Upper lobe of left lung (tissue), 6 donors: ENCODE data around the gene HOOK2. TPM values are rescaled to one million over a fixed set of nuclear protein-coding genes. Genes with fewer than 3 reads are reported as not detected.

ENCODE experiments used
- ATAC-seq, 2 donors: fragments of 200-7000 bp; cut with Tn5 transposase; one replicate each; pipeline ENCODE4 v1.9.1; 2022; ENCODE audit warnings: mild to moderate bottlenecking in 2 of 2, moderate library complexity in 2 of 2; ENCODE audit not compliant: low FRiP score in 2 of 2
- DNase-seq, 2 donors: peaks; one replicate each; pipeline ENCODE4 v3.0.0-alpha.2; 2019 to 2020
- H3K27ac ChIP-seq, 4 donors: fragments of 200-600 bp; sonication (generic); one replicate each; pipeline ENCODE4 v1.5.1; 2016 to 2019
- H3K27me3 ChIP-seq, 4 donors: fragments of 200-600 bp; sonication (generic); one replicate each; pipeline ENCODE4 v1.5.1; 2017 to 2019
- H3K36me3 ChIP-seq, 4 donors: fragments of 200-600 bp; sonication (generic); one replicate each; pipeline ENCODE4 v1.5.1; 2016 to 2019
- H3K4me1 ChIP-seq, 4 donors: fragments of 200-600 bp; sonication (generic); one replicate each; pipeline ENCODE4 v1.5.1; 2018 to 2019
- H3K4me3 ChIP-seq, 4 donors: fragments of 200-600 bp; sonication (generic); one replicate each; pipeline ENCODE4 v1.5.1; 2017 to 2019; ENCODE audit warnings: mild to moderate bottlenecking in 2 of 4, moderate library complexity in 1 of 4
- H3K9me3 ChIP-seq, 4 donors: fragments of 200-600 bp; sonication (generic); one replicate each; pipeline ENCODE4 v1.5.1; 2018 to 2019
- EP300 ChIP-seq, 4 donors: sonication (generic); formaldehyde crosslinking; IDR thresholded peaks; one replicate each; pipeline ENCODE4 v1.5.1; 2017; ENCODE audit warnings: antibody characterized with exemption in 4 of 4, control low read depth in 2 of 4
- POLR2A ChIP-seq, 4 donors: fragments of 450-650 bp; IDR thresholded peaks; one replicate each; pipeline ENCODE4 v1.5.1; 2016 to 2017; ENCODE audit warnings: antibody characterized with exemption in 4 of 4, mild to moderate bottlenecking in 2 of 4
- POLR2AphosphoS5 ChIP-seq, 2 donors: sonication (generic); formaldehyde crosslinking; IDR thresholded peaks; one replicate each; pipeline ENCODE4 v1.5.1; 2017; ENCODE audit warnings: antibody characterized with exemption in 2 of 2
- WGBS, 2 donors: methylation state at CpG; one replicate each; pipeline ENCODE4 v1.1.5; 2017 to 2018; 5-methylcytosine and 5-hydroxymethylcytosine counted together
- total RNA-seq, 6 donors: library from RNA; depleted of rRNA in 4 of 6; stranded (reverse); fragments of >200 nt in 4 of 6; gene quantifications; one replicate each; pipeline versions ENCODE4 v1.1.0 to v1.2.1, GENCODE V29; 2016 to 2021
- TF ChIP-seq, protein P1 (sequence below), 6 experiments: fragments of 450-650 bp in 4 of 6; fragments of 200-600 bp in 2 of 6; sonication (generic) in 2 of 6; IDR thresholded peaks; one replicate each; pipeline ENCODE4 v1.5.1; 2016 to 2019; ENCODE audit warnings: antibody characterized with exemption in 6 of 6
- donor health status: DM: no; HTN: no; CAD: no; lungs with moderate emphysema.
- donor health status: DM: no; HTN: yes; CAD: no; lungs with severe emphysema.

Gene HOOK2
- total RNA-seq, 6 donors from 2014 or later = 48.9 to 367 (median 79.6) TPM

DNA sequence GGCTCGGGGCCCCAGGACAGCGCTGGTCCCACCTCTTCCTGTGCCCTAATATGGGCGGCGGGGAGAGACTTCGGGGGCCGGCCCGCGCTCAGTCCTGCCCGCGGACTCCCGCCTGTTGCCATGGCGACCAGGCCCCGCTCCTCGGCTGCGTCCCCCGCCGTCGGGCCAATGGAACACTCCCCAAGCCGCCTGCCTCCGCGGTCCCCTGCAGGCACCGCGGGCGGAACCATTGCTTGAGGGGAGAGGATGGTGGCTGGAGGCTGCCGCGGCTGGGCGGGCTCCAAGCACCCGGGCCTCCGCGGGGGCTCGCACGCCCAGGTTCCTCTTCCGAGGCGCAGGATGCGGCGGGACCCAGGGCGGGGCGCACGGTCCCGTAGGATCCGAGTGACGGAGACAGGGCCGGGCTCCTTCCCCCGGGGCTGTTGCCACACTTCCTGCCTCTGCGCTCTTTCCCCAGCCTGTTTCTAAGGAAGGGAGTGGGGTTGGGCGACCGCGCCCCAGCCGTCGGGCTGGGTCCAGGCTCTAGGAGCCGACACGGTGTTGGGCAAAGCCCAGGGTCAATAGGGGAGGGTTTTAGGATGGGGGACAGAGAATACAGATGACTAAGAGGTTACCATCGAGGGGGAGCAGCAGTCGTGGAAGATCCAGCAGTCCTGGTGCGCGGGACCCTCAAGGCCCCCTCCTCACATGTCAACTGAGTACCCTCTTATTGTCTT lies 14.7 kb upstream of the HOOK2 start:
- H3K36me3 ChIP-seq = peaks cover 0 to 11% (median 0%) of the 10 kb centered on the region in 4 donors
- no peaks in the 10 kb centered on the region for H3K9me3 ChIP-seq
- TF ChIP-seq, protein P1, sequence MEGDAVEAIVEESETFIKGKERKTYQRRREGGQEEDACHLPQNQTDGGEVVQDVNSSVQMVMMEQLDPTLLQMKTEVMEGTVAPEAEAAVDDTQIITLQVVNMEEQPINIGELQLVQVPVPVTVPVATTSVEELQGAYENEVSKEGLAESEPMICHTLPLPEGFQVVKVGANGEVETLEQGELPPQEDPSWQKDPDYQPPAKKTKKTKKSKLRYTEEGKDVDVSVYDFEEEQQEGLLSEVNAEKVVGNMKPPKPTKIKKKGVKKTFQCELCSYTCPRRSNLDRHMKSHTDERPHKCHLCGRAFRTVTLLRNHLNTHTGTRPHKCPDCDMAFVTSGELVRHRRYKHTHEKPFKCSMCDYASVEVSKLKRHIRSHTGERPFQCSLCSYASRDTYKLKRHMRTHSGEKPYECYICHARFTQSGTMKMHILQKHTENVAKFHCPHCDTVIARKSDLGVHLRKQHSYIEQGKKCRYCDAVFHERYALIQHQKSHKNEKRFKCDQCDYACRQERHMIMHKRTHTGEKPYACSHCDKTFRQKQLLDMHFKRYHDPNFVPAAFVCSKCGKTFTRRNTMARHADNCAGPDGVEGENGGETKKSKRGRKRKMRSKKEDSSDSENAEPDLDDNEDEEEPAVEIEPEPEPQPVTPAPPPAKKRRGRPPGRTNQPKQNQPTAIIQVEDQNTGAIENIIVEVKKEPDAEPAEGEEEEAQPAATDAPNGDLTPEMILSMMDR (IDR thresholded peaks at IDR 0.05) = peak in 1 of 6 experiments; percentile 25
- TF ChIP-seq POLR2A (IDR thresholded peaks at IDR 0.05) (peak; percentile 26 to 97 (median 86)), EP300 (IDR thresholded peaks at IDR 0.05) (peak in 3 of 4 donors; percentile 62 to 84 (median 70)), POLR2AphosphoS5 (IDR thresholded peaks at IDR 0.05) (peak; percentile 98)
- peaks cover 56 to 67% (median 59%) of the 10 kb centered on the region in 4 donors for H3K4me1 ChIP-seq
- no peaks in the 10 kb centered on the region for H3K27me3 ChIP-seq
- whole genome bisulfite sequencing, 2 donors = 0% methylated on average over 6 to 32 of the region's 56 CpGs
- peak overlapping the region; percentile 96 to 100 (median 98) for H3K27ac ChIP-seq
- DNase-seq (peak; percentile 98 to 99), ATAC-seq (peak; percentile 60 to 85)
- H3K4me3 ChIP-seq = peak overlapping the region; percentile 51 to 96 (median 88)

- Histone ChIP-seq H3K9me3 (no peaks in the 10 kb centered on the region), H3K27me3 (no peaks in the 10 kb centered on the region), H3K4me1 (peaks cover 56 to 67% (median 61%) of the 10 kb centered on the region in 4 donors), H3K36me3 (peaks cover 0 to 11% (median 0%) of the 10 kb centered on the region in 4 donors), H3K4me3 (peak overlapping the region; percentile 38 to 96 (median 88)), H3K27ac (peak overlapping the region; percentile 96 to 100 (median 98))
- TF ChIP-seq POLR2AphosphoS5 (IDR thresholded peaks at IDR 0.05) (no peak), POLR2A (IDR thresholded peaks at IDR 0.05) (no peak), EP300 (IDR thresholded peaks at IDR 0.05) (no peak)
- TF ChIP-seq, protein P1 (IDR thresholded peaks at IDR 0.05) = no peak
- 2% methylated on average over 6 to 9 of the region's 46 CpGs for WGBS, 2 donors
- ATAC-seq = no peak
- DNase-seq = no peak
These were observed 13.9 kb upstream of the HOOK2 start for GRCh38 chr19:12789098-12789903.

GRCh38 chr19:12788682-12789097 lies 13.3 kb upstream of the HOOK2 start:
- 3 to 4% methylated on average over 6 to 12 of the region's 12 CpGs for WGBS, 2 donors
- ATAC-seq = no peak
- H3K27me3 ChIP-seq = no peaks in the 10 kb centered on the region

DNA sequence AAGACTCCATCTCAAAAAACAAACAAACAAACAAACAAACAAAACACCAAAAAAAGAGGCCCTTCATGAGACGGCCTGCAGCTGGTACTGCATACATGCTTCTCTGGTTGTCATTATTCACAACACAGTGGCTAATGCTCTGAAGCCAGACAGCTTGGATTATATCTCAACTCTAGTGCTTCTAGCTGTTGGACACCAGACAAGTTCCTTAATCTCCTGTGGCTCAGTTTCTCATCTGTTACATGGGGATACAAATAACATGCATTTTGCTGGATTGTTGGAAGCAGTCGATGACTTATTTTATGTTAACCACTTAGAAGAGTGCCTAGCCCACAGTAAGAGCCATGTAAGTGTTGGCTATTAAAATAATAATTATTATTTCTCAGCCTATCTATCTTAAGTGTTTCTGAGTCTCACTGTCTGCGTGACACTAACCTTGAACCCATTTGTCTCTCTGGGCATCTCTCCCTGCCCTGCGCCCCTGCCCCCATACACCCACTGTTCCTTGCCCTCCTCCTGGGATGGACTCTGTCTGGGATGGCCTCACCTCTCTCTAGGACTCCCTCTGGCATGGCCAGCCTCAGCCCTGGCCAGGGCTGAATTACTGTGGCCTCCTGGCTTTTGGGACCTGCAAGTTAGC lies 12.8 kb upstream of the HOOK2 start:
- DNase-seq = no peak
- ATAC-seq = no peak
- 50 to 54% methylated on average over 4 of the region's 4 CpGs for WGBS, 2 donors
- TF ChIP-seq POLR2AphosphoS5 (IDR thresholded peaks at IDR 0.05) (no peak), POLR2A (IDR thresholded peaks at IDR 0.05) (no peak), EP300 (IDR thresholded peaks at IDR 0.05) (no peak)
- TF ChIP-seq, protein P1 (IDR thresholded peaks at IDR 0.05) = no peak
- Histone ChIP-seq H3K9me3 (no peaks in the 10 kb centered on the region), H3K4me3 (peak overlapping the region in 3 of 4 donors; percentile 84 to 96 (median 93)), H3K36me3 (peaks cover 0 to 11% (median 0%) of the 10 kb centered on the region in 4 donors), H3K4me1 (peaks cover 62 to 72% (median 67%) of the 10 kb centered on the region in 4 donors), H3K27ac (peak overlapping the region; percentile 96 to 100 (median 98)), H3K27me3 (no peaks in the 10 kb centered on the region)

More at GRCh38 chr19:12788682-12789097, 13.3 kb upstream of the HOOK2 start:
- peaks cover 57 to 67% (median 62%) of the 10 kb centered on the region in 4 donors for H3K4me1 ChIP-seq
- H3K36me3 ChIP-seq = peaks cover 0 to 11% (median 0%) of the 10 kb centered on the region in 4 donors
- H3K4me3 ChIP-seq = peak overlapping the region; percentile 38 to 96 (median 88)
- DNase-seq = peak; percentile 90 to 91
- no peaks in the 10 kb centered on the region for H3K9me3 ChIP-seq
- H3K27ac ChIP-seq = peak overlapping the region; percentile 96 to 100 (median 98)
- TF ChIP-seq, protein P1 (IDR thresholded peaks at IDR 0.05) = peak in 1 of 6 experiments; percentile 9
- TF ChIP-seq POLR2A (IDR thresholded peaks at IDR 0.05) (peak in 1 of 4 donors; percentile 34), POLR2AphosphoS5 (IDR thresholded peaks at IDR 0.05) (peak; percentile 73 to 78), EP300 (IDR thresholded peaks at IDR 0.05) (peak in 1 of 4 donors; percentile 9)
